ENCODE data around the gene PDZD8. TPM values are rescaled to one million over a fixed set of nuclear protein-coding genes. Genes with fewer than 3 reads are reported as not detected.
"Not testable (repeated sequence)": the region's sequence is repeated elsewhere in the genome, so short reads cannot be mapped to it uniquely, and the experiment has no call there.

PDZD8 gene
- total RNA-seq, 1 donor from 2014 or later: 24.5 TPM

DNA sequence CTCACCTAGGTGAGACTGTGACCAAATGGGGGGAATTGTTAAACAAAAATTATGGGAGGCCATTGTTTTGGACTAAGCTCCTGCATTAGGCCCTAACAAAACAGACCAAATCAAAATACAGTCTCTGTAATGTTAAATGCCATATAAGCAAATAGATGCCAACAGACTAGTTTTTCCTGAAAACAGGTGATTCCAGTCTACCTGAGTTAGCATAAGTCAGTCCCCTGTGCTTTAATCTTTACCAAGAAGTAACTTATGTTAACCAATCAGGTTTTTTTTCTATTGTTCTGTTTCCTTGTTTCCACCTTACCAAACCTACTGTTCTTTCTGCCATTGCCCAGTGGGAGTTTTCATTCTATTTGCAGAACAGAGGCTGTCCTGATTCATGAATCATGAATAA lies 48.0 kb downstream of the PDZD8 start:
- Mint-ChIP-seq H3K9me3 (no peaks in the 10 kb centered on the region), H3K27ac (no peak overlapping the region), H3K4me1 (ENCODE audit: low read depth) (no peaks in the 10 kb centered on the region), H3K4me3 (no peak overlapping the region), H3K36me3 (ENCODE audit: low read depth) (peaks cover 8% of the 10 kb centered on the region), H3K27me3 (ENCODE audit: insufficient read depth) (no peaks in the 10 kb centered on the region)
- intact Hi-C loops (cut with micrococcal nuclease): no loop called here
- no peak for DNase-seq (ENCODE audit: low spot score)

DNA sequence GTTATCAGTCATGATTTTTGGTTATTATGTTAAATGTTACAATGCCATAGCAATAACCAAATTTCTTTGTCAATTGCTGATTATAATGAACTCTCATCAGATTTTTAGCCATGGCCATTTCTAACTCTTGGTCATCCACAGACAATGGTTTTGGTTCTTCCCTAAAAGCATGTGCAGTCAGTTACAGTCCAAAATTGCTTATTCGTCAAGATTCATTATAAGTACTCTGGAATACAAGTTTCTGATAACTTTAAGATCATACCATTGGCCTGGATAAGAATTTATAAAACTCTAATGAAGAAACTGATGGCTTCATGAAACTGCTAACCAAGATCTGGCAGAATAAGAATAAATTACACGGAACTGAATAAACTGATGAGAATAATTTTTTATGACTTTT lies 50.9 kb downstream of the PDZD8 start:
- Mint-ChIP-seq H3K9me3 (no peaks in the 10 kb centered on the region), H3K27ac (no peak overlapping the region)
- intact Hi-C loops (cut with micrococcal nuclease): no loop called here

DNA sequence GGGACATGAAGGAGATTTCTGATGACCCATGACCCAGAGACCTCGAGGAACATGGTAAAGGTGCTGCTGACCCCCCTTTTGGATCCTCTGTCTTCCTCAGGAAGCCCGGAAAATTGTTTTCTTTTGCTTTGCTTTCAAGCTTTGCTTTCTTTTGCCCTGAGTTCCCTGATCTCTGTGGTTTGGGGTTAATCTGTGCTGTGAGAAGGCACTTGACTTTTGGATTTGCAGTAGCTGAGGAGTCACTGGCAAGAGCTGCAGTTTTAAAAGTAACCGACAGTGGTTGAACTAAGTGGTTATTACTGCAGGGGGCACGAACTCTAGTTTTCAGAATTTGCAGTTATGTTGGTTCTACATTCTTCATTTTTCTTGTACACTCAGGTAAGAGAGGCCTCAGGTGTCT lies 53.0 kb downstream of the PDZD8 start:
- Mint-ChIP-seq H3K9me3 (no peaks in the 10 kb centered on the region), H3K4me3 (no peak overlapping the region), H3K27me3 (ENCODE audit: insufficient read depth) (no peaks in the 10 kb centered on the region), H3K27ac (no peak overlapping the region), H3K4me1 (ENCODE audit: low read depth) (no peaks in the 10 kb centered on the region), H3K36me3 (ENCODE audit: low read depth) (peaks cover 3% of the 10 kb centered on the region)
- intact Hi-C loops (cut with micrococcal nuclease): no loop called here
- no peak for DNase-seq (ENCODE audit: low spot score)

More for the DNA sequence above, 50.9 kb downstream of the PDZD8 start:
- Mint-ChIP-seq H3K4me1 (ENCODE audit: low read depth) (no peaks in the 10 kb centered on the region), H3K27me3 (ENCODE audit: insufficient read depth) (no peaks in the 10 kb centered on the region), H3K4me3 (no peak overlapping the region), H3K36me3 (ENCODE audit: low read depth) (peaks cover 3% of the 10 kb centered on the region)
- no peak for DNase-seq (ENCODE audit: low spot score)

DNA sequence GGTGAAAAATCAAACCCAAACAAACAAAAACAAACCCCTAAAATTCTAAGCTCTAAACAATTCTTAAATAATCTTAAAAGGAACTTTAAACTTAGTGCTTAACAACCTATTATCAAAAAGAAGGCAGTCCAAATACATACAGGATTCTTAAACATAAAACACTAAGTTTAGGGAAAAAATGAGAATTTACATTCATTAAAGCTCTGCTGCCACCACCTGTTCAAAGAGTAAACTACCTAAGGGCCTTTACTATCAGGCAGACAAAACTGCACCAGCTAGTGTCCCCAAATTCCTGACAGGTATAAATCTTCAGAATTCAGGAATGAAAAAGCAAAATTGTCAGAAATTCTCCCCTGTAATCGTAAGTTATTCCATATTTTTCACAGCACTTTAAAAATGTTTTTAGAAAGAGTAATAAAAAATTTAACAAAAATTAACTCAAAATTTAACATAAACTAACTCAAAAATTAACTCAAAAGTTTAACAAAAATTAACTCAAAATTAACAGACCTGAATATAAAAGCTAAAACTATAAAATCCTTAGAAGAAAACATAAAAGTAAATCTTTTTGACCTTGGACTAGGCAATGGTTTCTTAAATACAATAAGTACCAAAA lies 55.1 kb downstream of the PDZD8 start:
- Mint-ChIP-seq H3K9me3 (no peaks in the 10 kb centered on the region), H3K4me3 (no peak overlapping the region), H3K36me3 (ENCODE audit: low read depth) (no peaks in the 10 kb centered on the region), H3K27ac (no peak overlapping the region), H3K4me1 (ENCODE audit: low read depth) (no peaks in the 10 kb centered on the region), H3K27me3 (ENCODE audit: insufficient read depth) (no peaks in the 10 kb centered on the region)
- intact Hi-C loops (cut with micrococcal nuclease): loop anchor here (1.0 kb wide), 1 partner anchor 104 kb away; no protein-coding TSS in a partner anchor
- DNase-seq (ENCODE audit: low spot score): no peak

DNA sequence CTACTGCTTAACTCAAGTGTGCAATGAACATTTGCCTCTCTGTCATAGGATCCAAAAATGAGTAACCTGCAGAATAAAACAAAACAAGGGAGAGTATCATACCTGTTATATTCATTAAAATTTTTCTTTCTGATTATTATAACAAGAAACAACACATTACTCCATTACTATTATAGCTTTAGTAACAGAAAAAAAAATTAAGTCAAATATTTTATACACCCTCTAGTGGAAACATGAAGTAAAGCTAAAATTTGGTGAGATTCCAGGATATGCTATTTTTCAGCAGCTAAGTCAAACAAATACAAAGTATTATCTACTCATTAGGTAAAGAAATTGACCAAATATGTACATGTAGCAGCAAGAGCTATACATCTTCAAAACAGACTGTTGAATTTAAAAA lies 56.3 kb downstream of the PDZD8 start:
- H3K4me1 Mint-ChIP-seq (ENCODE audit: low read depth): no peaks in the 10 kb centered on the region
- no peaks in the 10 kb centered on the region for H3K9me3 Mint-ChIP-seq
- peaks cover 1% of the 10 kb centered on the region for H3K36me3 Mint-ChIP-seq (ENCODE audit: low read depth)
- H3K27me3 Mint-ChIP-seq (ENCODE audit: insufficient read depth): no peaks in the 10 kb centered on the region
- intact Hi-C loops (cut with micrococcal nuclease): no loop called here
- H3K4me3 Mint-ChIP-seq: no peak overlapping the region
- H3K27ac Mint-ChIP-seq: no peak overlapping the region
- DNase-seq (ENCODE audit: low spot score): no peak

DNA sequence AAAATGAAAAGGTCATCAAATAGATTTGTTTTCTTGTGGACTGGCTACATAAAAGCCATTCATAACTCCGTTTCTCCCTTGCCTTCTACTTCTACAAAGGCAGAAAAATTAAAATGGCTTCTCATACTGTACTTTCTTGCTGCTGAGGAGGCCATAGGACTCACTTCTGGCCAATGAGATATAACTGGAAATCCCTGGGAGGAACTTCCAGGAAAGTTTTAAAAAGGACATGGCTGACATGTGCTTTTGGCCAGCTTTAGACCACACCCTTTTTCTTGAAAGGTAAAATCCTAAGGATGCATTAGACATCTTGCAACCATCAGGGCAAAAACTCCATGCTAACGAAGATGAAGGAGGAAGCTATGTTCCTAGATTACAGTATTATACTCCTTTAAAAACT lies 58.5 kb downstream of the PDZD8 start:
- peaks cover 9% of the 10 kb centered on the region for H3K36me3 Mint-ChIP-seq (ENCODE audit: low read depth)
- no peak overlapping the region for H3K27ac Mint-ChIP-seq
- H3K4me1 Mint-ChIP-seq (ENCODE audit: low read depth): no peaks in the 10 kb centered on the region
- no peak overlapping the region for H3K4me3 Mint-ChIP-seq
- intact Hi-C loops (cut with micrococcal nuclease): no loop called here
- H3K9me3 Mint-ChIP-seq: no peaks in the 10 kb centered on the region
- no peak for DNase-seq (ENCODE audit: low spot score)
- no peaks in the 10 kb centered on the region for H3K27me3 Mint-ChIP-seq (ENCODE audit: insufficient read depth)

DNA sequence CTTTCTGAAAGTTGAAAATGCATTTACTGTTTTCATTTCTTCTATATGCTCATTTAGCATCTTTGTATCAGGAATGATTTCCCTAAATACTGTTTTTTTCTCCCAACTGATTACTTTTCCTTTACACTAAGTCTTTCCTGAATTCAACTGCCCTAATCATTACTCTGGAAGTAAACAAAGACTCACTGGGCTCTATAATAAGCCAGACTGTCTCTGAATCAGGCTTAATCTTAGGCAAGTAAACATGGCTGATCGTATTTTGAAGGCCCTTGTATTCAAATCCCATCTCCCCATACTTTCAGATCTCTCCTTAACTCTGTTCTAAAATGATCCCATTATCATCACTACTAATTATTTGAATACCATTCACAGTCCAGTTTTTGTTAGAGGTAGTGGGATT lies 61.6 kb downstream of the PDZD8 start:
- Mint-ChIP-seq H3K36me3 (ENCODE audit: low read depth) (peaks cover 13% of the 10 kb centered on the region), H3K9me3 (no peaks in the 10 kb centered on the region), H3K4me3 (no peak overlapping the region), H3K27ac (no peak overlapping the region), H3K27me3 (ENCODE audit: insufficient read depth) (no peaks in the 10 kb centered on the region), H3K4me1 (ENCODE audit: low read depth) (no peaks in the 10 kb centered on the region)
- intact Hi-C loops (cut with micrococcal nuclease): no loop called here
- DNase-seq (ENCODE audit: low spot score): no peak

DNA sequence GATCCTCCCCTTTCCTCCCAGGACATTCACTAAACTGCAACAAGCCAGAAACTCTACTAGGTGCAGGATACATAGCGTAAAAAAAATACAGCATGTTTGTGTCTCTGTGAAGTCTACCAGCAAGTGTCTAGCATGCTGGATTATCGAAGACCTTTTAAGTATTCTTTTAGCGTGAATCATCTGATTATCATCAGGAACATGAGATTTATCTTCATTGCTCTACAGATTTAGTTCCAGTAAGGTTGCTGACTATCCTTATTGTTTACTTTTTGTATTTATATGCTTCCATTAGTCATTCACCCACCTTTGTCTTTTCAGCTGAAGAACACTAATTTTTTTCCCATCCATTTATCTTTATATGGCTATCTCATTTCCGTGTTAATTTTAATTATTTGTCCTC lies 62.8 kb downstream of the PDZD8 start:
- Mint-ChIP-seq H3K27ac (no peak overlapping the region), H3K9me3 (no peaks in the 10 kb centered on the region), H3K4me1 (ENCODE audit: low read depth) (no peaks in the 10 kb centered on the region), H3K27me3 (ENCODE audit: insufficient read depth) (no peaks in the 10 kb centered on the region), H3K36me3 (ENCODE audit: low read depth) (peaks cover 13% of the 10 kb centered on the region), H3K4me3 (no peak overlapping the region)
- intact Hi-C loops (cut with micrococcal nuclease): no loop called here
- no peak for DNase-seq (ENCODE audit: low spot score)

DNA sequence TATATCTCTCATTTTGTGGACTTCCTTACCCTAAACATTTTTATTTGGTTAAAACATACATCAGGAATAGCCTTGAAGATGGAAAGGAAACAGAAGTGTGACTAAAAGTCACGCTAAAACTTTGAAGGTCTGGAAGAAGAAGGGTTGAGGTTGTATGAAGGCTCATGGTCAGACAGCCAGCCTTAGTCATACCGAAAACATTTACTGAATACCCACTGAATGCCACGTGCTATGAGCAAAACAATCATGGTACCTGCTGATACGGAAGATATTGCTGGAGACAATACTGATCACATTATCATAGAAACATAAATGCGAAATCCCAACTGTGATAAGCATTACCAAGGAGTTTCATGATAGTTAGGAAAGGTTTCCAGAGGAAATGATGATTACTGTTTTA lies 64.0 kb downstream of the PDZD8 start:
- intact Hi-C loops (cut with micrococcal nuclease): no loop called here
- no peaks in the 10 kb centered on the region for H3K4me1 Mint-ChIP-seq (ENCODE audit: low read depth)
- H3K27me3 Mint-ChIP-seq (ENCODE audit: insufficient read depth): no peaks in the 10 kb centered on the region

DNA sequence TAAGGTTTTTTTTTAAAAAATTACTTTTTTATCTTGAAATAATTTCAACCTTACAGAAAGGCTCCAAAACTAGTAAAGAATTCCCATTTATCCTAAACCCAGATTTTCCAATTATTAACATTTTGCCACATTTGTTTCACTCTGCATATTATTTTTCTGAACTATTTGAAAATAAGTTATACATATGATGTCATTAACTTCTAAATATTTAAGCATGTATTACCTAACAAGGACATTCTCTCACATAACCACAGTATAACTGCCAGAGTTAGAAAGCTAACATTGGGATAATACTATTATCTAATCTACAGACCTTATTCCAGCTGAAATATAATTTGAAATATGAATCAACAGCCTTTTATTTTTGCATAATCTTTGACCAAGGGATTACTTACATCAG lies 68.6 kb downstream of the PDZD8 start:
- H3K4me3 Mint-ChIP-seq: no peak overlapping the region
- H3K9me3 Mint-ChIP-seq: peaks cover 4% of the 10 kb centered on the region
- intact Hi-C loops (cut with micrococcal nuclease): no loop called here
- H3K27ac Mint-ChIP-seq: no peak overlapping the region
- no peaks in the 10 kb centered on the region for H3K27me3 Mint-ChIP-seq (ENCODE audit: insufficient read depth)
- peaks cover 8% of the 10 kb centered on the region for H3K36me3 Mint-ChIP-seq (ENCODE audit: low read depth)
- no peak for DNase-seq (ENCODE audit: low spot score)
- H3K4me1 Mint-ChIP-seq (ENCODE audit: low read depth): no peaks in the 10 kb centered on the region

More for the DNA sequence above, 64.0 kb downstream of the PDZD8 start:
- H3K4me3 Mint-ChIP-seq: no peak overlapping the region
- no peaks in the 10 kb centered on the region for H3K9me3 Mint-ChIP-seq
- H3K27ac Mint-ChIP-seq: no peak overlapping the region
- DNase-seq (ENCODE audit: low spot score): no peak
- peaks cover 13% of the 10 kb centered on the region for H3K36me3 Mint-ChIP-seq (ENCODE audit: low read depth)

DNA sequence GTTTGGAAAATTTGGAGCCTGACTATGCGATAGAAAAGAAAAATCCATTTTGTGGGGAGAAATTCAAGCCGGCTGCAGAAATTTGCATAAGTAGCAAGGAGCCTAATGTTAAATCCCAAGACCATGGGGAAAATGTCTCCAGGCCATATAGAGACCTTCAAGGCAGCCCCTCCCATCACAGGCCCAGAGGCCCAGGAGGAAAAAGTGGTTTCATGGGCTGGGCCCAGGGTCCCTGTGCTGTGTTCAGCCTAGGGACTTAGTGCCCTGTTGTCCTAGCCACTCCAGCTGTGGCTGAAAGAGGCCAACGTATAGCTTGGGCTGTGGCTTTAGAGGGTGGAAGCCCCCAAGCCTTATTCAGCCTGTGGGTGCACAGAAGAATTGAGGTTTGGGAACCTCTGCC lies 71.8 kb downstream of the PDZD8 start:
- H3K27me3 Mint-ChIP-seq (ENCODE audit: insufficient read depth); intact Hi-C loops (cut with micrococcal nuclease); DNase-seq (ENCODE audit: low spot score); H3K36me3 Mint-ChIP-seq (ENCODE audit: low read depth); H3K4me1 Mint-ChIP-seq (ENCODE audit: low read depth); H3K4me3 Mint-ChIP-seq; H3K27ac Mint-ChIP-seq: not testable (repeated sequence)
- peaks cover 12% of the 10 kb centered on the region for H3K9me3 Mint-ChIP-seq

DNA sequence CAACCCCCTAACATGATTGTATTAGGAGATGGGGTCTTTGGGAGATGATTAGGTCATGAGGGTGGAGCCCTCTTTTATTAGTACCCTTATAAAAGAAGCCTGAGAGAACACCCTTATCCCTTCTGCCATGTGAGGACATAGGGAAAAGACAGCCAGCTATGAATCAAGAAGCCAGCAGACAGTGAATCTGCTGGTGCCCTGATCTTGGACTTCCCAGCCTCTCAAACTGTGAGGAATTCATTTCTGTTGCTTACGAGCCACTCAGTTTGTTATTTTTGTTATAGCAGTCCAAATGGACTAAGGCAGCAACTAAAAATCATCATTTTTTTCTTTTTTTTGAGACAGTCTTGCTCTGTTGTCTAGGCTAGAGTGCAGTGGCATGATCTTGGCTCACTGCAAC lies 74.6 kb downstream of the PDZD8 start:
- no peak for DNase-seq (ENCODE audit: low spot score)
- no peak overlapping the region for H3K27ac Mint-ChIP-seq
- no peaks in the 10 kb centered on the region for H3K27me3 Mint-ChIP-seq (ENCODE audit: insufficient read depth)
- H3K36me3 Mint-ChIP-seq (ENCODE audit: low read depth): peaks cover 2% of the 10 kb centered on the region
- no peak overlapping the region for H3K4me3 Mint-ChIP-seq
- no peaks in the 10 kb centered on the region for H3K4me1 Mint-ChIP-seq (ENCODE audit: low read depth)
- intact Hi-C loops (cut with micrococcal nuclease): no loop called here
- peaks cover 12% of the 10 kb centered on the region for H3K9me3 Mint-ChIP-seq

DNA sequence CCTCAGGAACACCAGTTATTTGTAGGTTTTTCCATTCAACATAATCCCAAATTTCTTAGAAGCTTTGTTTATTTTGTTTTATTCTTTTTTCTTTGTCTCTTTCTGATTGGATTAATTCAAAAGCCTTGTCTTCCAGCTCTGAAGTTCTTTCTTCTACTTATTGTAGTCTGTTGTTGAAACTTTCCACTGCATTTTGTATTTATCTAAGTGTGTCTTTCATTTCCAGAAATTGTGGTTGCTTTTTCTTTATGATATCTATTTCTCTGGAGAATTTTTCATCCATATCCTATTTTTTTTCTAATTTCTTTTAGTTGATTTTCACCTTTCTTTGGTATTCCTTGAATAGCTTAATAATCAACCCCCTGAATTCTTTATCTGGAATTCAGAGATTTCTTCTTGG lies 75.8 kb downstream of the PDZD8 start:
- Mint-ChIP-seq H3K27ac (no peak overlapping the region), H3K36me3 (ENCODE audit: low read depth) (peaks cover 2% of the 10 kb centered on the region), H3K9me3 (peaks cover 12% of the 10 kb centered on the region), H3K27me3 (ENCODE audit: insufficient read depth) (no peaks in the 10 kb centered on the region), H3K4me3 (no peak overlapping the region), H3K4me1 (ENCODE audit: low read depth) (no peaks in the 10 kb centered on the region)
- intact Hi-C loops (cut with micrococcal nuclease): no loop called here
- no peak for DNase-seq (ENCODE audit: low spot score)

DNA sequence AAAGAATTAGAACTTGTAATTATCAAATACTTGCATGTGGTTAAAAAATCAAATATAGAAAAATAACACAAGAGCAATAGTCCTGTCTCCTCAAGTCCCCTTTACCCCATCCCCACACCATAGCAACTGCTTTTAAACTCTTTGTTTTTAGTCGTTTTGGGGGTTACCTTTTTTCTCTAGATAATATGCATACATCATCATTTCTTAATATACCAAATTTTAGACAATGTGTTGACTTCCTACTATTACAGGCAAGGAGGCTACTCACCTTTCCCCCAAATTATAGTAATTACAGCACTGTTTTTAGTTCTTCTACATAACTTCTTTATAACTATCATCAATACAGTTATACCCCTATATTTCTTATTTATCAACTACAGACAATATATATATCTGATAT lies 77.0 kb downstream of the PDZD8 start:
- intact Hi-C loops (cut with micrococcal nuclease): no loop called here
- no peak for DNase-seq (ENCODE audit: low spot score)
- Mint-ChIP-seq H3K36me3 (ENCODE audit: low read depth) (peaks cover 2% of the 10 kb centered on the region), H3K27me3 (ENCODE audit: insufficient read depth) (no peaks in the 10 kb centered on the region), H3K9me3 (peaks cover 12% of the 10 kb centered on the region), H3K27ac (no peak overlapping the region), H3K4me3 (no peak overlapping the region), H3K4me1 (ENCODE audit: low read depth) (no peaks in the 10 kb centered on the region)
